Measurements from ENCODE around the gene TBX1.

The TBX1 gene

DNA sequence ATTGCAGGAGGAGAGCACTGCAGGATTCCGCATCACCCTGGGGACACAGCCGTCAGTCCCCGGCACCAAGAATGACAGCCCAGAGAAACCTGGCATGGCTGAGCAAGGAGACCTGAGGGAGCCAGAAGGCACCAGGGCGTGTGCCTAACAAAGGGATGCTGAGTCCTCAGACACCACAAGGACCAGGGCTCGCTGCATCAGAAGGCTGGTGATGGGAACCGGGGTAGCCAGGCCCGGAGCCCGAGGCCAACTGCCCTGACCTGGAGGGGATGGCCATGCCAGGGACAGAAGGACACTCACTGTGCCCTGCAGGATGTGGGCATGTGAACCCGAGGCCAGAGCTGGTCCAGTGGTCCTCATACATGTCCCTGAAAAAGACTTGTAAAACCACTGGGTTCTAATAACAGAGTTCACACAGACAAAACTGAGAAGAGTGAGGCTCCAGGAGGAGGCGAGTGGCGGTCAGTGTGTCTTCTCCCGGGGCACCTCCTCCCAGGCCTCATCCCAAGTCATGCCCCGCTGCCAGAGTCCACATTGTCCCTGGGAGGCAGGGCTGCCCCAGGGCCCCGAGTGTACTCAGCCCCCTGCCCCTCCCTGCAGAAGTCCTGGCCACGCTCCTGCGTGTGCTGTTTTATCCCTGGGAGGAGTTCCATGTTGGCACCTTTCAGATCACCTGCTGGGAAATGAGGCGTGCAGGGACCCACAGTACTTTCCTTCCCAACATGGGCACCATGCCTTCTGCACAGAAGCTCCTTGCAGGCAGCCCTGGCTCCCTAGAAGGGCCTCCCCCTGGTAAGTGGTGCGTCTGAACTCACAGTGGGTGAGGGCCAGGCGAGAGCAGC lies 42.5 kb downstream of the TBX1 start:
- Histone ChIP-seq H3K9ac (no peak overlapping the region), H3K27ac (no peak overlapping the region), H3K4me3 (no peak overlapping the region), H3K4me2 (no peak overlapping the region), H3K36me3 (peaks cover 0 to 31% (median 0%) of the 10 kb centered on the region in 11 experiments; a peak in 5 of 22 replicates), H3K27me3 (peaks cover 0 to 5% (median 0%) of the 10 kb centered on the region in 11 experiments; a peak in 1 of 22 replicates), H3K4me1 (peaks cover 14 to 35% (median 32%) of the 10 kb centered on the region in 10 experiments), H4K20me1 (peaks cover 0 to 27% (median 12%) of the 10 kb centered on the region in 11 experiments; a peak in 11 of 22 replicates), H3K9me3 (replicated peaks in 1 of 11) (no peaks in the 10 kb centered on the region)
- TF ChIP-seq Cebpa-rat (IDR thresholded peaks at IDR 0.05) = no peak

DNA sequence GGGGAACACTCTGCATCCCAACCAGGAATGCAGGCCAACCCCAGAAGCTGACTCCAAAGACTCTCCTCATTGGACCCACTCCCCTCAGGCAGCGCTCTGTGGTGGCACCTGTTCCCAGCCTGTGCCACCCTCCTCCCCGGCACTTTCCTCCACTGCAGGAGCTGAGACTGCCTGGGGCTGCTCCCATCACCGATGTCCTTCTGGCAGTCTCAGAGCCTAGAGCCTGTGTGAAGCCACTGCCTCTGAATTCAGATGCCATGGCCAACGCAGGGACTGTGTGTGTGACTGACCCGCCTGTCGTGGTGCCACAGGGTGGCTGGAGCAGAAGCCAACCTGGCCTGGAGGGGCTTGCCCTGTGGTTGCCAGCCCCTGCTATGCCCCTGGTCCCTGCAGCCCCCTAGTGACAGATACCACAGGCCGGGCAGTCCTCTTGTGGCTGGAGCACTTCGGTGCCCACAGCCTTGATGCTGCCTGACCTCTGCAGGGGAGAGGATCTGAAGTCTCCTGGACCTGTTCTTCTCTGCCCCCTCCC lies 43.2 kb downstream of the TBX1 start:
- H3K27me3 ChIP-seq = peaks cover 0 to 5% (median 0%) of the 10 kb centered on the region in 11 experiments; a peak in 1 of 22 replicates
- TF ChIP-seq Cebpa-rat (IDR thresholded peaks at IDR 0.05) = no peak
- H3K36me3 ChIP-seq = peaks cover 0 to 31% (median 0%) of the 10 kb centered on the region in 11 experiments; a peak in 5 of 22 replicates
- no peaks in the 10 kb centered on the region for H3K9me3 ChIP-seq (replicated peaks in 1 of 11)
- no peak overlapping the region for H3K4me3 ChIP-seq
- peaks cover 14 to 42% (median 39%) of the 10 kb centered on the region in 10 experiments for H3K4me1 ChIP-seq
- no peak overlapping the region for H3K27ac ChIP-seq
- H3K9ac ChIP-seq = no peak overlapping the region
- no peak overlapping the region for H3K4me2 ChIP-seq
- H4K20me1 ChIP-seq = peaks cover 0 to 31% (median 13%) of the 10 kb centered on the region in 11 experiments; a peak in 11 of 22 replicates

DNA sequence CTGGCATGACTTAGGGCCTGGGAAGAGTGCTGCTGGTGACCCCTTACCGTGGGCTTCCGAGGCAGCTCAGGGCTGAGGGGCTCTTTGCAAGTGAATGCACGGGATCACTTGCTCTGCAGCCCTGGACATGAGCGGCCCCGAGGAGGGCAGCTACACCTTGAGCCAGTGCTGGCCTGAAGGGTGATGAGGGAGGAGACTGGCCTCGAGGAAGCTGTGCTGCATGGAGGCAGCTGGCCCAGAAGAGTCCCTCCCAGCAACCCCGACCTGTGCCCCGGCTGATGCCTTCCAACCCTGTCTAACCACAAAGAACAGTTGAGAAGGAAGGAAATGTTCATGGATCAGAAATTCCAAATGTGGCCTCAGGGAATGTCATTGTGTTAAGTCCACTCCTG lies 45.2 kb downstream of the TBX1 start:
- H3K27ac ChIP-seq = 0 out of 22 replicates have a peak overlapping the region, but pooled peaks of 1 of the 11 experiments have one; percentile 8
- TF ChIP-seq Cebpa-rat (IDR thresholded peaks at IDR 0.05) = no peak
- no peak overlapping the region for H3K4me3 ChIP-seq
- peaks cover 14 to 50% (median 41%) of the 10 kb centered on the region in 10 experiments for H3K4me1 ChIP-seq
- H3K9me3 ChIP-seq (replicated peaks in 1 of 11) = no peaks in the 10 kb centered on the region
- peaks cover 0 to 31% (median 13%) of the 10 kb centered on the region in 11 experiments; a peak in 11 of 22 replicates for H4K20me1 ChIP-seq
- peak overlapping the region; percentile 47 to 87 (median 83) for H3K4me2 ChIP-seq
- peak overlapping the region in 5 of 11 experiments; percentile 4 to 48 (median 18); a peak in 6 of 22 replicates for H3K9ac ChIP-seq
- peaks cover 0 to 17% (median 0%) of the 10 kb centered on the region in 11 experiments; a peak in 3 of 22 replicates for H3K36me3 ChIP-seq
- peaks cover 0 to 5% (median 0%) of the 10 kb centered on the region in 11 experiments; a peak in 1 of 22 replicates for H3K27me3 ChIP-seq

- Histone ChIP-seq H3K4me1 (peaks cover 14 to 54% (median 41%) of the 10 kb centered on the region in 10 experiments), H3K9me3 (replicated peaks in 1 of 11) (no peaks in the 10 kb centered on the region), H4K20me1 (peaks cover 0 to 31% (median 13%) of the 10 kb centered on the region in 11 experiments; a peak in 11 of 22 replicates), H3K27ac (peak overlapping the region in 1 of 11 experiments; percentile 8; a peak in 1 of 22 replicates), H3K36me3 (peaks cover 0 to 12% (median 0%) of the 10 kb centered on the region in 11 experiments; a peak in 3 of 22 replicates), H3K4me2 (peak overlapping the region; percentile 47 to 87 (median 83)), H3K27me3 (peaks cover 0 to 5% (median 0%) of the 10 kb centered on the region in 11 experiments; a peak in 1 of 22 replicates), H3K4me3 (no peak overlapping the region), H3K9ac (peak overlapping the region in 5 of 11 experiments; percentile 4 to 48 (median 18); a peak in 6 of 22 replicates)
- no peak for TF ChIP-seq Cebpa-rat (IDR thresholded peaks at IDR 0.05)
Measured at GRCh38 chr22:19806213-19807160, 45.9 kb downstream of the TBX1 start.

DNA sequence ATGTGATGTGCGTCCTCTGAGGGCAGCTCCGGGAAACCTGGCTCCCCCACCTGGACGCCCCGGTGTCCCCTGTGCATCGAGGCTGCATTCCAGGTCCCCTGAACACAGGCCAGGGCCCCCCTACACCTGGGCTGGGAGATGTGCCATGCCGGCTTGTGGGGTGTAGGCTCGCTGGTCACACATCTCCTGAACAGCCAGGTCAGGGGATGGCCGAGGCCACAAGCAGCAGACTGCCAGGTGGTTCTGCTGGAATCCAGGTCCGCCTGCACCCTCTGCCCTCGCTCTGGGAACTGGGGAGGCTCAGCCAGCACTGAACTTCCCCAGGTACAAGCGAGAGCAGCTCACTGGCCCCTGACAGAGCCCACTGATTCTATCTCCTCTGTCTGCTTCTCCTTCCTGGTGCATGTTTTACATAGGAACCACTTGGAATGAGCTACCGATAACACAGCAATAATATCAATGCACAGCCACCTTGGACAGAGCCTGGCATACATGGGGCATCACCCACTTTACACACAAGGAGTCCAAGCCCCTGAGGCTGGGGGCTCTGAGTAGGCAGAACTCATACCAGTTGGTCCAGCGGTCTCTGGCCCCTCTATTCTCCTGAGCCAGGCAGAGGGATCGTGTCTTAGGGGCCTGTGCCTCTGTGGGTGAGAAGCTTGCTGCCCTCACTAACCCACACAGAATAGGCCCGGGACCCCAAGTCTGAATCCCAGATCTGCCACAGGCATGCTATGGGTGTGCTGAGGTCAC lies 46.8 kb downstream of the TBX1 start:
- H4K20me1 ChIP-seq = peaks cover 0 to 31% (median 13%) of the 10 kb centered on the region in 11 experiments; a peak in 11 of 22 replicates
- H3K36me3 ChIP-seq = peaks cover 0 to 16% (median 5%) of the 10 kb centered on the region in 11 experiments; a peak in 10 of 22 replicates
- H3K4me3 ChIP-seq = no peak overlapping the region
- peaks cover 14 to 57% (median 41%) of the 10 kb centered on the region in 10 experiments for H3K4me1 ChIP-seq
- no peak for TF ChIP-seq Cebpa-rat (IDR thresholded peaks at IDR 0.05)
- 0 out of 22 replicates have a peak overlapping the region, but pooled peaks of 1 of the 11 experiments have one; percentile 8 for H3K27ac ChIP-seq
- peak overlapping the region in 10 of 11 experiments; percentile 2 to 87 (median 84); a peak in 18 of 22 replicates for H3K4me2 ChIP-seq
- no peaks in the 10 kb centered on the region for H3K9me3 ChIP-seq (replicated peaks in 1 of 11)
- peaks cover 0 to 5% (median 0%) of the 10 kb centered on the region in 11 experiments; a peak in 1 of 22 replicates for H3K27me3 ChIP-seq
- H3K9ac ChIP-seq = peak overlapping the region in 1 of 11 experiments; percentile 48; a peak in 2 of 22 replicates

DNA sequence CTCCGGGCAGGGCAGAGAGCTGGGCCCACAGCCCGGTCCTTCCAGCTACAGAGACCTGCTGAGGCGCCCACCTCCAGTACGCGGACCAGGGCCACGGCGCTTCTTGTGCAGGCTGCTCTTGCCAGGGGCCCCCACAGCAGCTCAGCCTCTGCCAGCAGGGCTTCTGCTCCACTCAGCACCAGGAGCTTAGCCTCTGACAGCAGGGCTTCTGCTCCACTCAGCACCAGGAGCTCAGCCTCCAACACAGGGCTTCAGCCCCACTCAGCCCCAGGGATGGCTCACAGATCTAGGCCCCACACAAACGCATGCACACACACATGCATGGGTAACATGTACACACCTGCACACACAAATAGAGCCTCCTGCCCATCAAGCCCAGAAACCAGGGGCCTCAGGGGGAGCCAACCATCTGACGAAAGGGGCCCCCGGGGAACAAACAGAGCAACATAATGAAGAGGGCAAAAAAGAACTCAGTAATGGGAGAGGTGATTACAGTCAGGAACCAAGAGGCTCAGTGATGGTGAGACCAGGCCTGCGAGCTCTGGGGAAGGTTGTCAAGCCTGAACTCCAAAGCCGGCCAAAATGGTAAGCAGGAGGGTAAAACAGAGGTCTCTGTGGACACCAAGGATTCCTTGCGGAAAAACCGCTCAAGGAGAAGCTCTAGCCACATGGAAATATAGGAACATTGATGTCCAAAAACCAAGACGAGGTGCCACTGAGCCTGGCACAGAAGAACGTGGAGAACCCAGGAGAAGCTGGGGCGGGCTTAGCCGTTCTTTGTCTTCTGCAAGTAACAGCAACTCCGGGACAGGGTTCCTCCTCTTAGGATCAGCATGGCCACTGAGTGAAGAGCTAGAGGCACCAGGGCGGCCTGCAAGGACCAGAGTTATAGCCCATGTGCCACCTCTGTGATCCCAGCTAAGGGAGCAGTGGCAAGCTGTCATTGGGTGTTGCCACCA lies 47.6 kb downstream of the TBX1 start:
- Histone ChIP-seq H3K36me3 (peaks cover 0 to 13% (median 7%) of the 10 kb centered on the region in 11 experiments; a peak in 10 of 22 replicates), H4K20me1 (peaks cover 0 to 37% (median 13%) of the 10 kb centered on the region in 11 experiments; a peak in 11 of 22 replicates), H3K27ac (no peak overlapping the region), H3K4me2 (peak overlapping the region in 8 of 11 experiments; percentile 10 to 86 (median 84); a peak in 13 of 22 replicates), H3K4me3 (no peak overlapping the region), H3K27me3 (peaks cover 0 to 5% (median 0%) of the 10 kb centered on the region in 11 experiments; a peak in 1 of 22 replicates), H3K9ac (peak overlapping the region in 1 of 11 experiments; percentile 16; a peak in 2 of 22 replicates), H3K4me1 (peaks cover 14 to 66% (median 46%) of the 10 kb centered on the region in 10 experiments), H3K9me3 (replicated peaks in 1 of 11) (no peaks in the 10 kb centered on the region)
- no peak for TF ChIP-seq Cebpa-rat (IDR thresholded peaks at IDR 0.05)

Data from BLaER1 treated with 17β-estradiol and CSF1 and Interleukin-3, amounts not matched to agents 10 nM and 100 nM (cell line).